DOHH2 (cell line): ENCODE results near the gene GALK2.

Experiments used
- H3F3A ChIP-seq: fragments of 200-600 bp; sonication (generic), shearing (Covaris generic); 2 replicates; pipeline ENCODE4 v1.6.0; 2016; ENCODE audit warnings: antibody characterized with exemption, mild to moderate bottlenecking; ENCODE audit not compliant: control insufficient read depth, insufficient read depth
- H3K27ac ChIP-seq: fragments of 200-600 bp; sonication (generic); 2 replicates; pipeline ENCODE4 v1.5.1; 2014; ENCODE audit warnings: low read depth, mild to moderate bottlenecking, low read length, moderate library complexity
- H3K27me3 ChIP-seq: fragments of 200-600 bp; sonication (generic); 2 replicates; pipeline ENCODE4 v1.6.1; 2014; ENCODE audit warnings: mild to moderate bottlenecking, low read length, mixed read lengths; ENCODE audit not compliant: control insufficient read depth
- H3K36me3 ChIP-seq: fragments of 200-600 bp; sonication (generic); 2 replicates; pipeline ENCODE4 v1.6.1; 2014; ENCODE audit warnings: mild to moderate bottlenecking, low read length, moderate library complexity, mixed read lengths; ENCODE audit not compliant: control insufficient read depth
- H3K4me1 ChIP-seq: fragments of 200-600 bp; sonication (generic); 2 replicates; pipeline ENCODE4 v1.6.1; 2014; ENCODE audit warnings: mild to moderate bottlenecking, low read length, mixed read lengths; ENCODE audit not compliant: control insufficient read depth
- H3K4me2 ChIP-seq: fragments of 200-600 bp; sonication (generic); 2 replicates; pipeline ENCODE4 v1.6.0; 2014; ENCODE audit warnings: mild to moderate bottlenecking, low read length, moderate library complexity
- H3K4me3 ChIP-seq: fragments of 200-600 bp; sonication (generic); 2 replicates; pipeline ENCODE4 v1.5.1; 2014; ENCODE audit warnings: mild to moderate bottlenecking, low read length, mixed read lengths
- H3K79me2 ChIP-seq: fragments of 200-600 bp; sonication (generic); 2 replicates; pipeline ENCODE4 v1.6.1; 2014; ENCODE audit warnings: mild to moderate bottlenecking, low read length, mixed read lengths; ENCODE audit not compliant: control insufficient read depth
- H3K9me2 ChIP-seq: fragments of 200-600 bp; sonication (generic); replicated peaks from 2 replicates; pipeline ENCODE4 v1.6.1; 2014; ENCODE audit warnings: mild to moderate bottlenecking, low read length, mixed read lengths; ENCODE audit not compliant: control insufficient read depth
- H3K9me3 ChIP-seq: fragments of 200-600 bp; sonication (generic); 2 replicates; pipeline ENCODE4 v1.6.1; 2014; ENCODE audit warnings: antibody characterized with exemption, low read length, mixed read lengths; ENCODE audit not compliant: control insufficient read depth, insufficient read depth
- H4K20me1 ChIP-seq: fragments of 200-600 bp; sonication (generic); 2 replicates; pipeline ENCODE4 v1.6.0; 2014; ENCODE audit warnings: low read depth, mild to moderate bottlenecking, antibody characterized with exemption, low read length, moderate library complexity; ENCODE audit not compliant: control insufficient read depth, insufficient read depth
- EZH2phosphoT487 ChIP-seq: fragments of 200-600 bp; sonication (generic); IDR thresholded peaks from 2 replicates; pipeline ENCODE4 v1.6.1; 2017; ENCODE audit warnings: borderline replicate concordance, mild to moderate bottlenecking, antibody characterized with exemption, low read length, moderate library complexity, mixed read lengths
- TF ChIP-seq, protein P1 (sequence below): fragments of 200-600 bp; sonication (generic); IDR thresholded peaks from one replicate; pipeline ENCODE4 v1.5.1; 2014; ENCODE audit warnings: antibody characterized with exemption, mild to moderate bottlenecking, low read depth, low read length; ENCODE audit not compliant: poor library complexity, severe bottlenecking

GALK2 gene

DNA sequence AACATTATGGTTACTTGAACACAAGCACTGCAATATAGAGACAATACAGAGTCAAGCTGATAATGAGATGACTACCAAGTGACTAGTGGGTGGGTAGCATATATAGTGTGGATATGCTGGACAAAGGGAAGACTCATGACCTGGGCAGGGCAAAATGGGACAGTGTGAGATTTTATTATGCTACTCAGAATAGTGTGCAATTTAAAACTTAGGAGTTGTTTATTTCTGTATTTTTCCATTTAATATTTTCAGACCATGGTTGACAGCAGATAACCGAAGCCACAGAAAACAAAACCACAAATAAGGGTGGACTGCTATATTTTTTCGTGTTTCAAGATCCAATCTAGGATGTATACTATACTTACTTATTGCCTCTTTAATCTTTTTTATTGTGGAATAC is 19.6 kb downstream of the GALK2 start:
- no peak overlapping the region for H3K4me2 ChIP-seq
- H3K27me3 ChIP-seq, result no peaks in the 10 kb centered on the region
- H3F3A ChIP-seq, result no peaks in the 10 kb centered on the region
- H3K4me3 ChIP-seq, result no peak overlapping the region
- H3K9me3 ChIP-seq, result no peaks in the 10 kb centered on the region
- peaks cover 3% of the 10 kb centered on the region for H3K36me3 ChIP-seq
- peaks cover 66% of the 10 kb centered on the region for H3K79me2 ChIP-seq
- H3K27ac ChIP-seq, result no peak overlapping the region
- no peaks in the 10 kb centered on the region for H3K9me2 ChIP-seq
- H3K4me1 ChIP-seq, result peaks cover 17% of the 10 kb centered on the region
- TF ChIP-seq, protein P1, sequence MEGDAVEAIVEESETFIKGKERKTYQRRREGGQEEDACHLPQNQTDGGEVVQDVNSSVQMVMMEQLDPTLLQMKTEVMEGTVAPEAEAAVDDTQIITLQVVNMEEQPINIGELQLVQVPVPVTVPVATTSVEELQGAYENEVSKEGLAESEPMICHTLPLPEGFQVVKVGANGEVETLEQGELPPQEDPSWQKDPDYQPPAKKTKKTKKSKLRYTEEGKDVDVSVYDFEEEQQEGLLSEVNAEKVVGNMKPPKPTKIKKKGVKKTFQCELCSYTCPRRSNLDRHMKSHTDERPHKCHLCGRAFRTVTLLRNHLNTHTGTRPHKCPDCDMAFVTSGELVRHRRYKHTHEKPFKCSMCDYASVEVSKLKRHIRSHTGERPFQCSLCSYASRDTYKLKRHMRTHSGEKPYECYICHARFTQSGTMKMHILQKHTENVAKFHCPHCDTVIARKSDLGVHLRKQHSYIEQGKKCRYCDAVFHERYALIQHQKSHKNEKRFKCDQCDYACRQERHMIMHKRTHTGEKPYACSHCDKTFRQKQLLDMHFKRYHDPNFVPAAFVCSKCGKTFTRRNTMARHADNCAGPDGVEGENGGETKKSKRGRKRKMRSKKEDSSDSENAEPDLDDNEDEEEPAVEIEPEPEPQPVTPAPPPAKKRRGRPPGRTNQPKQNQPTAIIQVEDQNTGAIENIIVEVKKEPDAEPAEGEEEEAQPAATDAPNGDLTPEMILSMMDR, result no peak
- no peak for TF ChIP-seq EZH2phosphoT487
- H4K20me1 ChIP-seq, result peaks cover 2% of the 10 kb centered on the region; the same call in 1 of the 2 replicates

DNA sequence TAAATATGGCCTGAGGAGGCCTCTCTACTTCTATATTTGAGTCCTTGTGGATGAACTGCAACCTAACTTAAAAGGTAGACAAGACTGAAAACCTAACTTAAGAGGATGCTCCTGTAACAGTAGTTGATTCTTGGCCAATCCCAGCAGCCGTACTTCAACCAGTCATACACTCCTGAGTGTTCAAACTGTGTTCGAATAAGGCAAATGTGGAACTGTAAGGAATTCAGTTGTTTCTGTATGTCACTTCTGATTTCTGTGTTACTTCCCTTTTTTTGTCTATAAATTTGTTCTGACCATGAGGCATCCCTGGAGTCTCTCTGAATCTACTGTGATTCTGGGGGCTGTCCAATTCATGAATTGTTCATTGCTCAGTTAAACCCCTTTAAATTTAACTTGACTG is 20.5 kb downstream of the GALK2 start:
- Histone ChIP-seq H3K4me3 (no peak overlapping the region), H3K4me2 (peak overlapping the region; percentile 34; the same call in 1 of the 2 replicates), H3K27ac (no peak overlapping the region), H3F3A (no peaks in the 10 kb centered on the region), H3K79me2 (peaks cover 61% of the 10 kb centered on the region), H3K36me3 (no peaks in the 10 kb centered on the region; the same call in 1 of the 2 replicates), H3K27me3 (no peaks in the 10 kb centered on the region), H3K4me1 (peaks cover 15% of the 10 kb centered on the region), H3K9me3 (no peaks in the 10 kb centered on the region), H4K20me1 (peaks cover 2% of the 10 kb centered on the region; the same call in 1 of the 2 replicates), H3K9me2 (no peaks in the 10 kb centered on the region)
- TF ChIP-seq, protein P1, result no peak
- no peak for TF ChIP-seq EZH2phosphoT487

DNA sequence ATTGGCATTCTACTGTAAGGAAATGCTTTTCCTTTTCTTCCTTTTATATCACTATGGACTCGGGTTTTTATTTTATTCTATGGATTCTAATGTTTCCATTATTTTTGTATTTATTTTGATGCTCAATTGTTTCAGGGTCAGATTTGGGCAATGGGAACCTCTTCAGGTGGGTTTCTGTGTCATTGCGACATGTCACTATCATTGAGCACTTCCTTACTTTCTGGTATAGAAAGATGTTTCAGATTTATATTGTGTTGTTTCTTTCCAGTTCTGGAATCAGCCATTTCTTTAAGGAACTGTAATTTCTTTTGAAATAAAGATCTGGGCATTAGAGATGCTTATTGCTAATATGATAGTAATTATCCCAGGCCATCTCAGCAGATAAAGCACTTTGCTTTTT is 21.8 kb downstream of the GALK2 start:
- H3K4me2 ChIP-seq, result no peak overlapping the region
- H3K36me3 ChIP-seq, result no peaks in the 10 kb centered on the region; the same call in 1 of the 2 replicates
- H3K9me3 ChIP-seq, result no peaks in the 10 kb centered on the region
- no peaks in the 10 kb centered on the region for H3K9me2 ChIP-seq
- TF ChIP-seq EZH2phosphoT487, result no peak
- TF ChIP-seq, protein P1, result no peak
- H4K20me1 ChIP-seq, result peaks cover 2% of the 10 kb centered on the region; the same call in 1 of the 2 replicates
- H3K79me2 ChIP-seq, result peaks cover 54% of the 10 kb centered on the region
- no peak overlapping the region for H3K27ac ChIP-seq
- no peak overlapping the region for H3K4me3 ChIP-seq
- H3K27me3 ChIP-seq, result no peaks in the 10 kb centered on the region
- H3F3A ChIP-seq, result no peaks in the 10 kb centered on the region
- peaks cover 15% of the 10 kb centered on the region for H3K4me1 ChIP-seq
